Stomach smooth muscle (tissue), 2 donors: Measurements from ENCODE around the gene RUNX2.

Source experiments
- H3K27ac ChIP-seq: one replicate; pipeline ENCODE4 v1.7.0; 2013; ENCODE audit warnings: mild to moderate bottlenecking, low read length, inconsistent platforms
- H3K27me3 ChIP-seq, 2 donors: one replicate each; pipeline ENCODE4 v1.7.0; 2013; ENCODE audit warnings: low read length in 2 of 2; ENCODE audit not compliant: insufficient read depth in 2 of 2, control insufficient read depth in 1 of 2
- H3K36me3 ChIP-seq, 2 donors: one replicate each; pipeline ENCODE4 v1.7.0; 2013; ENCODE audit warnings: low read length in 2 of 2; ENCODE audit not compliant: control insufficient read depth in 2 of 2, insufficient read depth in 2 of 2
- H3K4me1 ChIP-seq: one replicate; pipeline ENCODE4 v1.7.0; 2013; ENCODE audit warnings: low read length; ENCODE audit not compliant: control insufficient read depth, insufficient read depth
- H3K4me3 ChIP-seq, 2 donors: one replicate each; pipeline ENCODE4 v1.7.0; 2013; ENCODE audit warnings: low read length in 2 of 2
- H3K9ac ChIP-seq, 2 donors: one replicate each; pipeline ENCODE4 v1.7.0; 2013; ENCODE audit warnings: low read length in 2 of 2, mild to moderate bottlenecking in 1 of 2
- H3K9me3 ChIP-seq, 2 donors: one replicate each; pipeline ENCODE4 v1.7.0; 2013; ENCODE audit warnings: low read length in 2 of 2; ENCODE audit not compliant: control insufficient read depth in 2 of 2
- donor health status: healthy.
- donor health status: Pancreatic carcinoma.

Gene RUNX2

DNA sequence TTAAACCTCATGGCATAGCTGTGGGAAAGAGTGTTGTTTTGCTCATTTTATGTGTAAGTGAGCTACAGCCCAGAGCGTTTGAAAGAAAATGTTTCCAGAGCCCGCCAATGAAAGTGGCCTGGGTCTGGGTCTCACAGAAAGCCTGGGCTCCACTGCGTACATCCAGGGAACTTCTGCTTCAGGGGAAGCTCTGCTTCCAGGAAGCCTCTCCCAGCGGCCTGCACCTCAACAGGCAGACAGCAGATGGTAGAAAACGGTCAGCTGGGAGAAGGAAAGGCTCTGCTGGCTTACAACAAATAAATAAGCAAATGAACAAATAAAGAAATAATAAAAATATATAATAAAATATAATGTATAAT is 320.1 kb downstream of the RUNX2 start:
- Histone ChIP-seq H3K9me3 (no peaks in the 10 kb centered on the region), H3K4me3 (no peak overlapping the region), H3K27me3 (peaks cover 0 to 7% of the 10 kb centered on the region in 2 donors), H3K9ac (no peak overlapping the region), H3K36me3 (no peaks in the 10 kb centered on the region), H3K27ac (no peak overlapping the region), H3K4me1 (no peaks in the 10 kb centered on the region)

DNA sequence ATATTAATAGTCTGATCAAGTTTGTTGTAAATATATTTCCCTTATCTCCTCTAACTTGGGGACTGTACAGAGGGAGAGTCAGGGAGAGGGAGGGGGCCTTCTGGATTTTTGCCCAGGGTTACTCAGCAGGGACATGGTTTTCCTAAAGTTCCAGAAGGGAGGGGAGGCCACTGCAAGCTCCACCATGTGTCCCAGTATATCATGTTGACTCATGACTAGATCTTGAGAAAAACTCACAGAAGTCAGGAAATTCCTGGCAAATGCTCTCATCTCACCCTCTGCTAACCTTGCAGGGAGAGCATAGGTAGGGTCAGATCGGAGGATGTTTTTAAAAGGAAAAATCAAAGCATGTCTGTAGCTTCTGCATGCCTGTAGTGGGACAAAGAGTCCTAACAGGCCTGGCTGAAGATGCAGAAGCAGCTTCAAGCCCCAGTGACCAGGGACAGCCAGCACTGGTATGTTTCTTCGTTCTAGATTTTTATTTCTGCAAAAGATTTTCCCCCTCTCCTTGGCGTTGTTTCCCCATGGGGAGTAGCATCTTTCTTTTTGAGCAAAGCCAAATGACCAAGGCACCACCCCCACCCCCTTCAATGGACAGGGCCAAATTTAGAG is 322.5 kb downstream of the RUNX2 start:
- Histone ChIP-seq H3K27me3 (no peaks in the 10 kb centered on the region), H3K9me3 (no peaks in the 10 kb centered on the region), H3K27ac (no peak overlapping the region), H3K4me3 (no peak overlapping the region), H3K4me1 (no peaks in the 10 kb centered on the region), H3K36me3 (no peaks in the 10 kb centered on the region), H3K9ac (no peak overlapping the region)

DNA sequence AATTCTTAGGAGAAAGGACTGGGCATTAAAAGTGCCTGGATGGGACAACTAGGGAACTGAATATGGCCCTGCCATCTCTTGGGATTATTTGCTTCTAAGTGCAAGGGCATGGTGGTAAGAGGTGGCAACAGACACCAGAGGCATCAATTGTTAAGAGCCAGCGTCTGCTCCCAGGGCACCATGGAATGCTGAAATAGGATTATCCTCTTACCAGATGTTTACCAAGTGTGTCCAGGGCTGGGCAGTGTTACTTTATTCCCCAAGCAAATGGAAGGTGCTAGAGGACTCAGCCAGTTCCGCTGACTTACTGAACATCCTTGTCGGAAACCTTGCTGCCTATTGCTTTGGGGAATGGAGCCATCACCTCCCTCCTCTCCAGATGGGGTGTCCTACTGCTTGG is 323.2 kb downstream of the RUNX2 start:
- H3K4me3 ChIP-seq: no peak overlapping the region
- no peaks in the 10 kb centered on the region for H3K4me1 ChIP-seq
- H3K36me3 ChIP-seq: no peaks in the 10 kb centered on the region

DNA sequence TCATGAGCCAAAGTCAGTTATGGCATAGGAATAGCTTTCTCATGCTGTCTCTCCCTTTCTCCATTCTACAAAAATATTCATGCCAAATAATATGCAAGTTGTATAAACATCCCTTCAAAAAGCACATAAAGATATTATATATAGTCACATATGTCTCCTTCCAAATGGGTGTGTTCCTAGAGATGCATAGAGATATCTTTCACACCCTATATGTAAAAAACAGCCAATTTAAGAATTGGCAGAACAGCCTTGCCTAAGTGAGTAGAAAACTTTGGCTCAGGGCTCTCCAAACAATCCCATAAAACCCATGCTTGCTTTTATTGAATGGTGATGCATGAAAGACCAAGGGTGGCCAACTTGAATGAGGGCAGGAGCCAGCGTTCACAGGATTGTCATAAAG is 324.3 kb downstream of the RUNX2 start:
- no peak overlapping the region for H3K9ac ChIP-seq
- H3K27me3 ChIP-seq: no peaks in the 10 kb centered on the region
- peaks cover 0 to 3% of the 10 kb centered on the region in 2 donors for H3K9me3 ChIP-seq
- no peaks in the 10 kb centered on the region for H3K36me3 ChIP-seq
- no peak overlapping the region for H3K27ac ChIP-seq
- H3K4me3 ChIP-seq: no peak overlapping the region
- H3K4me1 ChIP-seq: no peaks in the 10 kb centered on the region

More for the DNA sequence above, 323.2 kb downstream of the RUNX2 start:
- no peak overlapping the region for H3K27ac ChIP-seq
- no peaks in the 10 kb centered on the region for H3K9me3 ChIP-seq
- H3K9ac ChIP-seq: no peak overlapping the region
- H3K27me3 ChIP-seq: no peaks in the 10 kb centered on the region

DNA sequence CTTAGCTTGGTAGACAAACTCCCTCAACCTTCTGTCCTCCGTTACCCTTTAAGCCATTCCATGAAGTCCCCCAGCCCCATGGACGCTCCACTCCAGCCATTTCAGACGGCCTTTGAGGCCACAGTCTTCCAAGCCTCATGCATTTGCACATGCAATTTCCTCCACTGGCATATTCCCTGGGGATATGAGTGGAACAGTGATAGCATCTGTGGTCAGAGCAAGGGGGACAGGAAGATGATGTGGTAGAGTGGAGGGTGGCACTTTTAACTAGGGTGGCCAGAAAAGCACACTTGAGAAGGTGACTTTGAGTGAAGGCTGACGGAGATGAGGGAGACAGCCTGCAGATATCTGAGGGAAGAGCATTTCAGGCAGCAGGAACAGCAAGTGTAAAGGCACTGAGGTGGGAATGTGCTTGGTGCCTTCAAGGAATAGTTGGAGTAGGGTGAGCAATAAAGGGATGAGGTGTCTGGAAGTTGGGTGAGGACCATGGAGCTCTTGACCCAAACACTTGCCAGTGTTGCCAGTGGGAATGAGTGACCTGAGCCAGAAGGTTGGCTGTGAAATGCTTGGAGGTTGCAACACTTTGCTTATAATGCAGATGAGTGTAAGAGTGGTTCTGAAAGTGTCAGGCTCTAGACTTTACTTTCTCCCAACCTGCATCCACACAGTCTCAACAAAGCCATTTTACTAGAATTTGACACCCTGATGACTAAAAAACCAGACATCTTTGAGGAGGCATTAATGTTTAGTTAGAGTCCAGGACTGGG is 325.2 kb downstream of the RUNX2 start:
- H3K27me3 ChIP-seq: no peaks in the 10 kb centered on the region
- H3K4me1 ChIP-seq: no peaks in the 10 kb centered on the region
- H3K27ac ChIP-seq: no peak overlapping the region
- H3K9ac ChIP-seq: no peak overlapping the region
- no peaks in the 10 kb centered on the region for H3K36me3 ChIP-seq
- no peak overlapping the region for H3K4me3 ChIP-seq
- peaks cover 0 to 3% of the 10 kb centered on the region in 2 donors for H3K9me3 ChIP-seq

DNA sequence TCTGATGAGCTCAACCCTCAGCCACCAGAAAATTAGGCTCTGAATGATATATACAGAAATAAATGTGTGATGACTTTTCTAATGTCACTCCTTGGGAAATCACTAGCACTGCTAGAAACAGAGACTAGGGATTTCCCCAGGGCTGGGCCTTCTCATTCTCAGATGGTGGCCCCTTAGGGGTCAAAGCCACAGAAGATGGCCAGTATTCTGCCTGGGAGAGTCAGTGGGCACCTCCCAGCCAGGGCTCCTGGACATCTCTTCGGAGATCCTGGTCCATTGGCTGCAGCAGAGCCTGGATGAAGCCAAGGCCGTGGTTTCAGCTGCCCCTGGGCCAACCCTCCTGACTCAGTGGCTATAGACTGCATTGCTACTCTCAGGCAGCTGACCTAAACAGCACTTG is 326.5 kb downstream of the RUNX2 start:
- no peaks in the 10 kb centered on the region for H3K4me1 ChIP-seq
- H3K27ac ChIP-seq: no peak overlapping the region
- H3K4me3 ChIP-seq: no peak overlapping the region
- H3K9ac ChIP-seq: no peak overlapping the region
- peaks cover 0 to 3% of the 10 kb centered on the region in 2 donors for H3K9me3 ChIP-seq
- no peaks in the 10 kb centered on the region for H3K36me3 ChIP-seq
- no peaks in the 10 kb centered on the region for H3K27me3 ChIP-seq

DNA sequence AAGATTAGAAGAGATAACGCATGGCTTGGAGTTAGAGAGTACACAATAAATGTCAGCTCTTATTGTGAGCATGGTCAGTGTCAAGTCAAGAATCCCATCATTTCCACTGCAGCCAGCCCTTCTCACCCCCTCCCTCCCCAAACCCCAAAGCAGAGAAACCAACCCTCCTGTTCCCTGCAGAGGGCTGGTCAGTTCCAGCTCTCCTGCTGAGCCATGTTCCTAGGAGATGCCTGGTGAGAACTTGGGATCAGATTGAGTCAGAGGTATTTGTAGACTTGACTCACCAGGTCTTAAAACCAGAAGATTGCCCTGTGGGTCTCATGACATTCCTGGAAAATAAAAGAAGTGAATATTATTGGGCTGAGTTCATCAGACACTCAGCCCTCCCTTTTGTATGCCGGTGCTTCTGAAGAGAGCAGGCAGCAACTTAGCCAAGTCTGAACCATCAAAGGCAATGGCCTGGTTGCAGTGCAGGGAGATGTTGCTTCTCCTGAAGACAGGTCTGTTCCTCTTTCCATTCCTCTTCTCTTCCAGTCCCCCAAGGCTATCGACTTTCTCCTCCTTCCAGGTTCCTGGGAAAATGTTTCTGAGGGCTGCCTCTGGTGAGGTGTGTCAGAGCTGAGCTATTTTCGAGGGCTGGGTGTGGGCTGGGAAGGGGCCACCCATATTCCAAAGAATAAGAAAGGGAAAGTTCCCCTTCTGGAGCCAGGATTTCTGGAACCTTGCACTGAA is 327.8 kb downstream of the RUNX2 start:
- H3K9me3 ChIP-seq: peaks cover 0 to 3% of the 10 kb centered on the region in 2 donors
- no peak overlapping the region for H3K4me3 ChIP-seq
- no peaks in the 10 kb centered on the region for H3K27me3 ChIP-seq
- no peak overlapping the region for H3K27ac ChIP-seq
- no peaks in the 10 kb centered on the region for H3K4me1 ChIP-seq
- no peaks in the 10 kb centered on the region for H3K36me3 ChIP-seq
- no peak overlapping the region for H3K9ac ChIP-seq

DNA sequence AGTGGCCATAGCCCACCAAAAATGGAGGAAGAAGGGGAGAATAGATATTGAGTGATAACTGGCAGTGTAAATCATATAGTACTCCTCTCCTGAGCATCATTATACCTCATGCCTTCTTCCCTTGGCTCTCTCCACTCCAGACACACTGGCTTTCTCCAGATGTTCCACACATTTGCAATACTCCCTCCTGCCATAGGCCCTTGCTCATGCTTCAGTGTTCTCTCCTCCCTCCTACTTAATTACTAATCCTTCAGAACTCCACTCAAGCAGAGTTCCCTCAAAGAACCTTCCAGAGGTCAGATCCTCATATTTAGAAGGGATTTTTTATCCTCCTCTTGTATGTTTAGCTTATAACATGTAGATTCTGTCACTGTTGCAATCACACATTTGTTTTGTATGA is 329.1 kb downstream of the RUNX2 start:
- no peak overlapping the region for H3K27ac ChIP-seq
- H3K27me3 ChIP-seq: no peaks in the 10 kb centered on the region
- no peak overlapping the region for H3K4me3 ChIP-seq
- no peaks in the 10 kb centered on the region for H3K4me1 ChIP-seq
- H3K36me3 ChIP-seq: no peaks in the 10 kb centered on the region
- no peak overlapping the region for H3K9ac ChIP-seq
- H3K9me3 ChIP-seq: peaks cover 0 to 3% of the 10 kb centered on the region in 2 donors

DNA sequence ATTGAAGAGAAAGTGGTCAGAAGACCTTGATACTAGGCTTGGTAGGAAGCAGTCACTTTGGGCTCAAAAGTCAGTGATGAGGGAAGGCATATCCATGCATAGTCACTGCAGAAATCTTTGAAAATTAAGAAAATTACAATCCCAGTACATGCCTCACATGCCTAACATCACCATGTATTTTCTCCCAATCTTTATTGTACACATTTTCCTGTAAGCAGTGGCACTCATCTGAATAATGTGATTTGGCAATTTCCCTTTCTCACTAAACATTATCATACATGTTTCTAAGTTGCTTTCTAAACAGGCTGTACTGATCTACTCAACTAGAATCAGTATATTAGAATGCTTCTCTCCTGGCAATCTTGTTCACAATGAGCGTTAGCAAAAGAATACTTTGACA is 330.3 kb downstream of the RUNX2 start:
- Histone ChIP-seq H3K4me3 (no peak overlapping the region), H3K27ac (no peak overlapping the region), H3K9me3 (peaks cover 0 to 3% of the 10 kb centered on the region in 2 donors), H3K4me1 (no peaks in the 10 kb centered on the region), H3K27me3 (peaks cover 5 to 10% of the 10 kb centered on the region in 2 donors), H3K9ac (no peak overlapping the region), H3K36me3 (no peaks in the 10 kb centered on the region)

DNA sequence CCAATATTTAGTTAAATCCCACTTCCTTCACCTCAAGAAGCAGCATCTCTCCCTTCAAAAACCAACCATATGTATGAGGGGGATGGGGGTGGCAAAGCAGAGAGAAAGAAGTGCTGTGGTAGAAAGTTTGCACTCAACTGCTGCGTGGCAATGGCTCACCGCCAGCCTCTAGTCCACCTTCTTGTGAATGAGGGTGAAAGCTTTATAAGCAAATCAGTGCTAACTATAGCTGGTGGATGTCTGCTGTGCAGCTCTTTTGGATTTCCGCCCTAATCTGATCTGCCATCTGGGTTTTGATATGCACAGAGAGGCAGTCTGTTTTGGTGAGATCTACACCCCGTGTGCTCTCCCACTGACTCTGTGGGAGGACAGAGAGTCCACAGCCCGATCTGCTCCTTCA is 330.8 kb downstream of the RUNX2 start:
- Histone ChIP-seq H3K4me3 (no peak overlapping the region), H3K27ac (no peak overlapping the region), H3K4me1 (no peaks in the 10 kb centered on the region), H3K9me3 (peaks cover 0 to 3% of the 10 kb centered on the region in 2 donors), H3K36me3 (no peaks in the 10 kb centered on the region), H3K9ac (no peak overlapping the region), H3K27me3 (peaks cover 7 to 14% of the 10 kb centered on the region in 2 donors)
